BJ (cell line): Measurements from ENCODE around the gene SF1. TPM values are rescaled to one million over a fixed set of nuclear protein-coding genes. Genes with fewer than 3 reads are reported as not detected.
"Not testable (repeated sequence)": the region's sequence is repeated elsewhere in the genome, so short reads cannot be mapped to it uniquely, and the experiment has no call there.

Experiments used
- CTCF ChIA-PET: fragments of 350-600 bp; formaldehyde crosslinking; extraction: SDS; loops from one replicate; lab custom pipeline; 2021; ENCODE audit warnings: antibody characterized with exemption, inconsistent platforms; lab: Yijun Ruan, JAX
- POLR2A ChIA-PET: fragments of 300-600 bp; sonication (Branson Sonifier 250); formaldehyde crosslinking; extraction: SDS; loops from one replicate; lab custom pipeline; 2021; ENCODE audit warnings: antibody characterized with exemption; lab: Charles Lee
- DNase-seq: peaks from one replicate; pipeline ENCODE4 v3.0.0-alpha.2; 2011; ENCODE audit warnings: low read depth
- H3K27me3 ChIP-seq: 2 replicates; pipeline ENCODE4 v1.6.0; 2011; ENCODE audit warnings: low read length; ENCODE audit not compliant: control insufficient read depth, insufficient read depth
- H3K36me3 ChIP-seq: 2 replicates; pipeline ENCODE4 v1.5.1; 2011; ENCODE audit warnings: low read length; ENCODE audit not compliant: control insufficient read depth, insufficient read depth
- H3K4me3 ChIP-seq: 2 replicates; pipeline ENCODE4 v1.5.1; 2011; ENCODE audit warnings: low read depth, mild to moderate bottlenecking, control low read depth, low read length
- polyA plus RNA-seq: library from polyadenylated mRNA; depleted of rRNA; stranded (reverse); fragments of >200 nt; gene quantifications from 2 replicates; pipeline ENCODE4 v1.2.3, GENCODE V29; 2011
- TF ChIP-seq, protein P1 (sequence below): IDR thresholded peaks from 2 replicates; pipeline ENCODE4 v1.5.1; 2011; ENCODE audit warnings: low read depth, mild to moderate bottlenecking, control low read depth, inconsistent platforms, low read length, moderate library complexity; ENCODE audit not compliant: insufficient read depth

Gene SF1
- polyA plus RNA-seq, 1 experiment = 41.7 TPM

DNA sequence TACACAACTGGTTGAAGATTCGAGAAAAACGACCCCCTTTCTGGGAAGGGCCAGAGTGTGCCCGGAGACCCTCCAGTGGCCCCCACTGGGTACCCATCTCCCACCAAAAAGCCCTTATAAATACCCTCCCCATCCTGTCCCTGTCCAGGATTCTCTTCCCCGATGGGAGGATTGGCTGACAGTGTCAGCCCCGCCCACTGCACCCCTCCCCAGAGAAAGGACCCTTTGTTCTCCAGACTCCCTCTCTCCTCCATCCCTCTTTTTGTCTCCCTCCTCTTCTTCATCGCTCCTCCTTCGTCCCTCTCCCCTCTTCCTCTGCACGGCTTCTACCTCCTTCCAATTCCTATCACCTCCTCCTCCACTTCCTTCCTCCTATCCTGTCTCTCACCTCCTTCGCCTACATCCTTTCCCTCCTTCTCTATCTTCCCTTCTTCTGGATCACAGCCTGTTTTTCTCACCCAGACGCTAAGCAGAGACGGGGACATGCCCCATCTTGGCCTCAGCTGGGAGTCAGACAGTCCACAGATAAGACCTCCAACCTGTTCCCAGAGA is 45.3 kb upstream of the SF1 start:
- no peak for DNase-seq
- POLR2A ChIA-PET = no interaction called here
- TF ChIP-seq, protein P1, sequence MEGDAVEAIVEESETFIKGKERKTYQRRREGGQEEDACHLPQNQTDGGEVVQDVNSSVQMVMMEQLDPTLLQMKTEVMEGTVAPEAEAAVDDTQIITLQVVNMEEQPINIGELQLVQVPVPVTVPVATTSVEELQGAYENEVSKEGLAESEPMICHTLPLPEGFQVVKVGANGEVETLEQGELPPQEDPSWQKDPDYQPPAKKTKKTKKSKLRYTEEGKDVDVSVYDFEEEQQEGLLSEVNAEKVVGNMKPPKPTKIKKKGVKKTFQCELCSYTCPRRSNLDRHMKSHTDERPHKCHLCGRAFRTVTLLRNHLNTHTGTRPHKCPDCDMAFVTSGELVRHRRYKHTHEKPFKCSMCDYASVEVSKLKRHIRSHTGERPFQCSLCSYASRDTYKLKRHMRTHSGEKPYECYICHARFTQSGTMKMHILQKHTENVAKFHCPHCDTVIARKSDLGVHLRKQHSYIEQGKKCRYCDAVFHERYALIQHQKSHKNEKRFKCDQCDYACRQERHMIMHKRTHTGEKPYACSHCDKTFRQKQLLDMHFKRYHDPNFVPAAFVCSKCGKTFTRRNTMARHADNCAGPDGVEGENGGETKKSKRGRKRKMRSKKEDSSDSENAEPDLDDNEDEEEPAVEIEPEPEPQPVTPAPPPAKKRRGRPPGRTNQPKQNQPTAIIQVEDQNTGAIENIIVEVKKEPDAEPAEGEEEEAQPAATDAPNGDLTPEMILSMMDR = no peak

DNA sequence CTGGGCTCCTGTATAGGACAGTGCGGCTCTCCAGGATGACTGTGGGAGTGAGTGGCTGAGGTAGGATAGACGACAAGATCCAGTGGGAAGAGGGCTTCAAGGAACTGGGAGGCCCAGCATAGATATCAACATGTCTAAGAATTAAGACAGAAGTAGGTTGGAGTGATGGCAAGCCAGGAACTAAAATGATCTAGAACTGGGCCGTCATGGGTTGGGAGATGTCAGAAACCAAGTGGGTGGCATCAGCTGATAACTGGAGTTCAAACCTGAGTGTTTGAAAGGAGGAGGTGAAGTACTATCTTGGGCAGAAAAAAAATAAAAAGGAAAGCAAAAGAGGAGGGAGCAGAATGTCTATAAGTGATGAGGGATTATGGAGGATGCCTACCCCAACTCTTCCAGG is 39.1 kb upstream of the SF1 start:
- H3K36me3 ChIP-seq = no peaks in the 10 kb centered on the region
- no peak overlapping the region for H3K4me3 ChIP-seq
- CTCF ChIA-PET = interaction anchor here (0.6 kb wide), 1 partner anchor 962 kb away, joined by 3 read pairs; no protein-coding TSS in a partner anchor
- H3K27me3 ChIP-seq = no peaks in the 10 kb centered on the region
- POLR2A ChIA-PET = no interaction called here
- DNase-seq = no peak
- TF ChIP-seq, protein P1 = no peak

More for the DNA sequence above, 45.3 kb upstream of the SF1 start:
- CTCF ChIA-PET = interaction anchor here (0.8 kb wide), 1 partner anchor 11 kb away, joined by 6 read pairs; no protein-coding TSS in a partner anchor
- H3K27me3 ChIP-seq = peaks cover 2% of the 10 kb centered on the region; the same call in 1 of the 2 replicates
- H3K36me3 ChIP-seq = no peaks in the 10 kb centered on the region
- no peak overlapping the region for H3K4me3 ChIP-seq

DNA sequence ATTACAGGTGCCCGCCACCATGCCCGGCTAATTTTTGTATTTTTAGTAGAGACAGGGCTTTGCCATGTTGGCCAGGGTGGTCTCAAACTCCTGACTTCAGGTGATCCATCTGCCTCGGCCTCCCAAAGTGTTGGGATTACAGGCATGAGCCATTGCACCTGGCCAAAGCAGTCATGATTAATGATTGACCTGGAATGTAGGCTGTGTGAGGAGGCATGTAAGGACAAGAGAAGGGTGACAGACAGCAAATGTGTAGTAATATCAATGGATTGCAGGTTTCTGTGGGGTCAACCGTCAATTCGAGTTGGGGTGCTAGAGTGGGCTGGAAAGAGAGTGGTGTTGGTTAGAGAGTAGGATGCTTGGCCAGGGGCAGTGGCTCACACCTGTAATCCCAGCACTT is 37.1 kb upstream of the SF1 start:
- CTCF ChIA-PET, POLR2A ChIA-PET: not testable (repeated sequence)

DNA sequence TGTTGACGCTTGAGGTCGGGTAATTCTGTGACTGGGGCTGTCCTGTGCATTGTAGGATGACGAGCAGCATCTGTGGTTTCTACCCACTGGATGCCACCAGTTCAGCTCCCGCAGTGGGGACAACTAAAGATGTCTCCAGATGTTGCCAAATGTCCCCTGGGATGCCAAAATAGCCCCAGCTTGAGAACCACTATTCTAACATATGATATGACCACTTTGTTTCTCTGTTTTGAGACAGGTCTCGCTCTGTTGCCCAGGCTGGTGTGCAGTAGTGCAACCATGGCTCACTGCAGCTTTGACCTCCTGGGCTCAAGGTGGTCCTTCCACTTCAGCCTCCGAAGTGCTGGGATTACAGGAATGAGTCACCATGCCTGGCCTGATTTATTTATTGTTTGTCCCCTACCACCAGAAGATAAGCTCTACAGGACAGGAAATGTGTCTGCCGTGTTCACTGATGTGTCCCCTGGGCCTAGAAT is 36.4 kb upstream of the SF1 start:
- CTCF ChIA-PET = no interaction called here
- DNase-seq = no peak
- no peaks in the 10 kb centered on the region for H3K36me3 ChIP-seq
- no peaks in the 10 kb centered on the region for H3K27me3 ChIP-seq
- no peak overlapping the region for H3K4me3 ChIP-seq
- POLR2A ChIA-PET = no interaction called here
- TF ChIP-seq, protein P1 = no peak

More for the DNA sequence above, 37.1 kb upstream of the SF1 start:
- not testable (repeated sequence) for DNase-seq, H3K27me3 ChIP-seq, H3K4me3 ChIP-seq, H3K36me3 ChIP-seq

DNA sequence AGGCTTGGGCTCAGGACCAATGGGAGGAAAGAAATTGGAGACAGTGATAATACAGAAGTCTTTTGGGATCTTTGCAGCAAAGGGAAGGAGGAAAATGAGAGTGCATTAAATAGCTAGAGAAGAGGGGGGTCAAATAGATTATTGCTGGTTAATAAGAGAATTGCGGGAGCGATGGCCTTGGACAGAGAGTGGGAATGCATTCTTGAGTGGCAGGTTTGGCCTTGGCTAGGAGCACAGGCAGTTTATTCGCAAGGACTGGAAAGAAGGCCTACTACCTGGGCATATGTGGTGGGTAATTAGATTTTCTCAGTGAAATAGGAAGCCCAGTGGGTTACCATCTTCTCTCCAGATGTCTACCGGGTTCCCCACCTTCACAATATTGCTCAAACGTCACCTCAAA is 35.5 kb upstream of the SF1 start:
- ChIA-PET CTCF (no interaction called here), POLR2A (no interaction called here)
- Histone ChIP-seq H3K36me3 (no peaks in the 10 kb centered on the region), H3K4me3 (no peak overlapping the region), H3K27me3 (no peaks in the 10 kb centered on the region)
- no peak for DNase-seq
- TF ChIP-seq, protein P1 = no peak

DNA sequence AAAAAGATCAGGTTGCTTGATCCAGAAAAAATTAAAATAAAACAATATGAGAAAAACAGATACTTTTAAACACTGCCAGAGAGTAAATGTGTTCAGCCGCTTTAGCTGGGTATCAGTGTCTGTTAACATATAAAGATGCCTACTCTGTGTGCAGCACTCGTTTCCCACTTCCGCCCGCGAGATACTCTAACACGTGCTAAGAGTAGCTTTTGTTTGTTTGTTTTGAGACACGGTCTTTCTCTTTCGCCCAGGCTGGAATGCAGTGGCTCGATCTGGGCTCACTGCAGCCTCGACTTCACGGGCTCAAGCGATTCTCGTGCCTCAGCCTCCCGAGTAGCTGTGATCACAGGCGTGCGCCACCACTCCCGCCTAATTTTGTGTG is 32.5 kb upstream of the SF1 start:
- ChIA-PET CTCF (interaction anchor here (0.7 to 2.0 kb wide), 5 partner anchors 9 to 299 kb away, joined by 4 to 8 read pairs (median 4); partner anchors contain the start of gene ARL2), POLR2A (no interaction called here)
- H3K4me3 ChIP-seq = peak overlapping the region; percentile 78
- no peaks in the 10 kb centered on the region for H3K27me3 ChIP-seq
- no peak for DNase-seq
- TF ChIP-seq, protein P1 = no peak
- H3K36me3 ChIP-seq = peaks cover 10% of the 10 kb centered on the region
